GM19193 (cell line): ENCODE results near the gene COL6A5.

Experiments
- POLR2A ChIP-seq: IDR thresholded peaks from 4 replicates; pipeline ENCODE4 v1.6.1; 2011; ENCODE audit not compliant: insufficient read depth, insufficient read length; ENCODE audit errors: extremely low read depth

The COL6A5 gene

GRCh38 chr3:130345487-130346079, at the start of gene COL6A5:
Gene COL6A5 (plus strand): TSS chr3:130345672. CDS start chr3:130373639, 27,967 bp downstream.
- TF ChIP-seq POLR2A = no peak

GRCh38 chr3:130299531-130299930, 45.9 kb upstream of the COL6A5 start:
- no peak for TF ChIP-seq POLR2A

- TF ChIP-seq POLR2A = no peak
Observed at GRCh38 chr3:130300888-130301287, 44.6 kb upstream of the COL6A5 start.

- no peak for TF ChIP-seq POLR2A
Observed at GRCh38 chr3:130310109-130310508, 35.4 kb upstream of the COL6A5 start.

- TF ChIP-seq POLR2A = no peak
Observed at GRCh38 chr3:130312374-130312773, 33.1 kb upstream of the COL6A5 start.

GRCh38 chr3:130316169-130316568, 29.3 kb upstream of the COL6A5 start:
- TF ChIP-seq POLR2A = no peak

GRCh38 chr3:130323503-130323902, 22.0 kb upstream of the COL6A5 start:
- no peak for TF ChIP-seq POLR2A

GRCh38 chr3:130340766-130341165, 4.7 kb upstream of the COL6A5 start:
- no peak for TF ChIP-seq POLR2A

- TF ChIP-seq POLR2A = no peak
Observed at GRCh38 chr3:130341388-130341787, 4.1 kb upstream of the COL6A5 start.

GRCh38 chr3:130341882-130342281, 3.6 kb upstream of the COL6A5 start:
- no peak for TF ChIP-seq POLR2A

- TF ChIP-seq POLR2A = no peak
Observed at GRCh38 chr3:130342821-130343661, 2.4 kb upstream of the COL6A5 start.

GRCh38 chr3:130354430-130354829, 9.0 kb downstream of the COL6A5 start:
- no peak for TF ChIP-seq POLR2A

- TF ChIP-seq POLR2A = no peak
Observed at GRCh38 chr3:130374033-130374432, 28.6 kb downstream of the COL6A5 start.

- no peak for TF ChIP-seq POLR2A
Observed at GRCh38 chr3:130374908-130375307, 29.4 kb downstream of the COL6A5 start.

- TF ChIP-seq POLR2A = no peak
Observed at GRCh38 chr3:130377960-130378676, 32.6 kb downstream of the COL6A5 start.
